IPS-18c (cell line): Measurements from ENCODE around the gene THRB.

Source experiments
- H3K4me3 ChIP-seq: 2 replicates; pipeline ENCODE4 v1.7.0; 2013; ENCODE audit warnings: low read depth, mild to moderate bottlenecking, low read length, moderate library complexity; ENCODE audit not compliant: insufficient read depth
- H3K9me3 ChIP-seq: one replicate; pipeline ENCODE4 v1.6.1; 2013; ENCODE audit warnings: mild to moderate bottlenecking, low read length, moderate library complexity; ENCODE audit not compliant: control insufficient read depth, insufficient read depth

Gene THRB

DNA sequence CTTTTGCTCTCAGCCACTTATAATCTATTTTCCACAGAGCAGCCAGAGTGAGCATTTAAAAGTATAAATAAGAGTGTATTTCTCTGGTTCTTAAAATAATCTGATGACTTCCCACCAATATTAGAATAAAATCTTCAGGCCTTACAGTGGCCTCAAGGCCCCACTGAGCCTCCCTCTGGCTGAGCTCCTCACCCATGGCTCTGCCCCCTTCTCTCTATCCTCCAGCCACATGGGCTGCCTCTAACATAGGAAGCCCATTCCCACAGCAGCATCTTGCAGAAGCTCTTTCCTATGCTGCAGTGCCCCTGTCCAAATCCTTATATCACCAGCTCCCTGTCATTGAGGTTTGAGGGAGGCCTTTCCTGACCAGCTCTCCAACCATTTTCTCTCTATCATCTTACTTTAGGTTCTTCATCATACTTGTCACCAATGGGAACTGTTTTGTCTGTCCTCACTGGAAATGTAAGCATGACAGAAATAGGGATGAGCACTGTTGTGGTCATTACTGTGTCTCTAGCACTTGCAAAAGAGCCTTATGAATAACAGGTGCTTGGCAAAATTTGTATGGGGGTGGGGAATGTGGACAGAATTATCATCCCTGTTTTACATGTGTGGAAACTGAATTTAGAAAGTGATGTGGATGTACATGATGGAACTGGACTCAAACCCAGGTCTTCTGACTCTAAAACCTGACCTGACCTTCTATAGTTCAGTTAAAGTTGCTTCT is 299.0 kb downstream of the THRB start:
- no peaks in the 10 kb centered on the region for H3K9me3 ChIP-seq
- no peak overlapping the region for H3K4me3 ChIP-seq

GRCh38 chr3:24192469-24193056 is 302.1 kb downstream of the THRB start:
- Histone ChIP-seq H3K9me3 (no peaks in the 10 kb centered on the region), H3K4me3 (no peak overlapping the region)

- Histone ChIP-seq H3K4me3 (no peak overlapping the region), H3K9me3 (no peaks in the 10 kb centered on the region)
These were observed 302.7 kb downstream of the THRB start for GRCh38 chr3:24191801-24192403.

- H3K9me3 ChIP-seq = no peaks in the 10 kb centered on the region
- H3K4me3 ChIP-seq = no peak overlapping the region
These were observed 304.4 kb downstream of the THRB start for GRCh38 chr3:24190256-24190655.

DNA sequence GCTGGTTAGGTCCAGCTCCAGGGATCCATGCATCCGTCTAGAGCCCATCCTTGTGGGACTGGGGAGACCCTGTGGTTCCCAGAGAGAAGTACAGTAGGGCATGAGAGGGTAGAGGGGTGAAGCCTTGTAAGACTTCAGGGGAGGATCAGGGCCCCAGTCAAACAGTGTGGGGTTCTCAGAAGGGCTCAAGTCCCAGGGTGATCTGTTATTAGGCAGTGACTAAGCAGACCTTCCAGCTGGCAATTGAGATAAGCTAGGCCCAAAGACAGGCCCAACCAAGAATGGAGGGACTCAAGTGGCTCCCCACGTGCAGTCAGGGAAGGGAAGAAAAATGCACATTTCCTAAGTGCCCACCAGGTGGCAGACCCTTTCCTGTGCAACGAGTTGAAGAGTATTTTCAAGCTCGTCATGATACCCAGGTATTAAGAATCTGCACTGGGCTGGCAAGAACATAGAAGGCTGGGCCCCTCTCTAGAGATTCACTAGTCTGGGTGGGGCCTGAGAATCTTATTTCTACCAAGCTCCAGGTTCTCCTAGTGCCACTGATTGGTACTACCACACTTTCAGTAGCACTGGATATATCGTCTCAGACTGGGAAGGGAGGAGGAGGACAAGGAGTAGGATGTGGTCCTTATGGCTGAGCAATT is 308.8 kb downstream of the THRB start:
- H3K9me3 ChIP-seq = no peaks in the 10 kb centered on the region
- H3K4me3 ChIP-seq = no peak overlapping the region

DNA sequence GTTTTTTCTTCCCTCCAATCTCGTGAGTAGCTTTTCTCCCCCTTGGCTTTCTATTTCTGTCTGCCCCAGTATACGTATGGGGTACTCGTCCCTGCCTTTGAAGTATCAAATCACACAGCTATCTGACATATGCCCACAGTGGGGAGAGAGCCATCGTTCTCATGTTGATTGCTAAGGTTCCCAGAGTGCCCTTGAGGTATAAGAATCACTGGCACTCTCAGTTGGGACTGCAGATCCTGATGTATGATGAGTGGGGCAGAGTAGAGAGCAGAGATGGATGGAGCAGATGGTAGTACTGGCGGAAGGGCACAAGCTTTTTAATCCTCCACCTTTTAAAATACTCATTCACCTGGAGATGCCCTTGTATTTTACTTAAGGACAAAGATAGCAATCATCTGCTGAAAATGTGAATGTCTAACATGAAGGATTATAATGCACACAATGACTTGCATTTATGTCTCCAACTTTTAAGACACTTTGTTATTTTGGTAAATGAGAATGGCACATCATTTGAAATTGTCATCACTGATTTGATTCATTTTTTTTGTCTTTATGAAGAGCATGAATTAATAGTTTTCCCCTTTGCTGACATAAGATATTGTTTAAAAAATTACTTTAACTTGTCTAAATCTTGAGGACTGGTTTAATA is 310.0 kb downstream of the THRB start:
- Histone ChIP-seq H3K4me3 (no peak overlapping the region), H3K9me3 (no peaks in the 10 kb centered on the region)

GRCh38 chr3:24182756-24183155 is 311.9 kb downstream of the THRB start:
- H3K4me3 ChIP-seq = no peak overlapping the region
- no peaks in the 10 kb centered on the region for H3K9me3 ChIP-seq

DNA sequence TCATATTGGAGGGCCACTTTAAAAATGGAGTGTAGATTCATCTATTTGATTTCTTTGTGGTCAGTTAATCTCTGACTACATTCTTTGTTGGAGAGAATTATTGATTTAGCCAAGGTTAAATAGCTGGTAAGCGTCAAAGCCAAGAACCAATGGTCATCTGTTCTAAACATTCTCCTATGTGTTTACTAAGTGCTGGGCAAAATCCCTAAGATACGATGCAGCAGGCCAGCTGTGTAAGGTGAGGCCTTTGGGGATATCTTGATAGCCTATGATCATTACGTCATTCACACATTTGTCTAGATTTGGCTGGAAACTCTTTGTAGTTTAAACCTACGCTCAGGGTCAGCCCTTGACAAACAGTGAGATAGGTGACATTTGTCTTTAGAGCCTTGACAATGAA is 313.4 kb downstream of the THRB start:
- no peaks in the 10 kb centered on the region for H3K9me3 ChIP-seq
- no peak overlapping the region for H3K4me3 ChIP-seq

- H3K9me3 ChIP-seq = no peaks in the 10 kb centered on the region
- H3K4me3 ChIP-seq = no peak overlapping the region
These were observed 314.0 kb downstream of the THRB start for GRCh38 chr3:24180616-24181015.

DNA sequence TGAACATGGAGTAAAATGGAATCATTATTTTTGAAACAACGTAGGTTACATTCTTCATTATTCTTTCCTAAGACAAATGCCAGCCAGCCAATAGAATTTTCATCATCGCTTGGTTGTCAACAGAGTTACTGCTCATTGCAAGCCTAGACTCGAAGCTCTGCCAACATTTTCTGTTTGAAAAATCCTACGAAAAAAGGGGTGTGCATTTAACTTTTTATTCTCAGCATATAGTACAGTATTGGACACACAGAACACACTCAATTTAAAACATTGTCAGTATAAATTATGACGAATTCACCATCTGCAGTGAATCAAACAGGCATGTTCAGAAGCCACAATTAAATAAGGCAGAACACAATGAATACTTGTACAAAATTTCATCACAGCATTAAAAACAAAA is 317.4 kb downstream of the THRB start:
- H3K4me3 ChIP-seq = no peak overlapping the region
- H3K9me3 ChIP-seq = no peaks in the 10 kb centered on the region

DNA sequence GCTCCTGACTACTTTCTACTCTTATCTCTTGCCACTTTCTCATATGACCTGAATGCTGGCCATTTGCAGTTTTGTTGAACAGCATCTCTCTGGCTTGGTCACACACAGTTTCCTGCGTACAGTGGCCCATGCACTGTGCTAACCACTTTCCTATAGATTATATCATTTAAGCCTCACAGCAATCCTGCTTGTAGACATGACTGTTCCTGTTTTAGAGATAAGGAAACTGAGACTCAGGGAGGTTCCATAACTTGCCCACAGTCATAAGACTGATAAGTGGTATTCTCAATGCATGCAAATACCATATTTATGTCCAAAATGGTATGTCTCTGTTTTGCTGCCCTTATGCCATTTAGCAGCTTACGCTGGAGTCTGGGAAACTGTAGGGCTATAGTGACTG is 320.0 kb downstream of the THRB start:
- Histone ChIP-seq H3K9me3 (no peaks in the 10 kb centered on the region), H3K4me3 (no peak overlapping the region)

- no peak overlapping the region for H3K4me3 ChIP-seq
- no peaks in the 10 kb centered on the region for H3K9me3 ChIP-seq
These were observed 325.7 kb downstream of the THRB start for GRCh38 chr3:24168977-24169376.

GRCh38 chr3:24167429-24167828 is 327.2 kb downstream of the THRB start:
- Histone ChIP-seq H3K9me3 (no peaks in the 10 kb centered on the region), H3K4me3 (no peak overlapping the region)

DNA sequence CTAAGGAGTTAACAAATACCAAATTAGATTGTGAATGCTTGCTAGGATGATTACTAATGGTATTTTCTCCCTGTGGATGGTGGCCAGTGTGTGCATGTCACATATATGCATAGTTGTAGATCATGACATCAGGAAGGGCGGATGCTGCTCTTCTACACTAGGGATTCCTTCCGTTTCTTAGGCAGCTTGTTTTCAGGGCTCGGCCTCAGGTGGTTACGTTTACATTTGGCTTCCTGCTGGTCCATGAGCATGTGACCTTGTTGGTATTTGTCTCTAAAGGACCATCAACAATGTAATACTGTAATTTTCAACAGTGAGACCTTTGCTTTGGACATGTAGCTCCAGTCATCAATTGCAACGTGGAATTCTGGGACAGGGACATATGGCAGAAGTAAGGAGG is 328.1 kb downstream of the THRB start:
- H3K4me3 ChIP-seq = no peak overlapping the region
- H3K9me3 ChIP-seq = no peaks in the 10 kb centered on the region

DNA sequence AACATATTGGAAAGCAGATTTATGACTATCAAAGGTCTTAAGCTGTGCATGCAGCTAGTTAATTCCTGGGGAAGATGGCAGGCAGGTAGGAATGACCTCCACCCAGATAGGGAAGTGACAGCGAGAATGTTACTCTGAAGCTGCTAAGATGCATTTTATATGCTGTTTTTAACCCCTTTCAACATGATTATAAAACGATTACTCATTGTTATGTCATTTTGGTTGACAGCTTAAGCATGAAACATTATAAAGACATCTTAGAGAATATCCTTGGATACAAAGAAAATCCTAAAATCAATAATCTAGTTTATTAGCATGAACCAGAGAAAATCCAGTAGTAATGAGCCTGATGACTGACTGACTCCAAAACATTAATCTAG is 329.1 kb downstream of the THRB start:
- no peak overlapping the region for H3K4me3 ChIP-seq
- no peaks in the 10 kb centered on the region for H3K9me3 ChIP-seq

GRCh38 chr3:24164967-24165602 is 329.6 kb downstream of the THRB start:
- no peaks in the 10 kb centered on the region for H3K9me3 ChIP-seq

GRCh38 chr3:24162929-24163328 is 331.7 kb downstream of the THRB start:
- no peaks in the 10 kb centered on the region for H3K9me3 ChIP-seq
- H3K4me3 ChIP-seq = no peak overlapping the region

More at GRCh38 chr3:24164967-24165602, 329.6 kb downstream of the THRB start:
- no peak overlapping the region for H3K4me3 ChIP-seq
